ENCODE results near the gene ITGA2B. TPM values are rescaled to one million over a fixed set of nuclear protein-coding genes. Genes with fewer than 3 reads are reported as not detected.

Gene ITGA2B
- total RNA-seq, 1 donor from 2014 or later, result 0.86 TPM

- Mint-ChIP-seq H3K4me3 (ENCODE audit: unreplicated experiment) (no peak overlapping the region), H3K9me3 (ENCODE audit: unreplicated experiment) (no peaks in the 10 kb centered on the region), H3K4me1 (ENCODE audit: unreplicated experiment) (peaks cover 9% of the 10 kb centered on the region), H3K36me3 (ENCODE audit: unreplicated experiment) (no peaks in the 10 kb centered on the region), H3K27me3 (ENCODE audit: unreplicated experiment) (peaks cover 16% of the 10 kb centered on the region), H3K27ac (ENCODE audit: unreplicated experiment) (no peak overlapping the region)
- TF ChIP-seq CTCF (IDR thresholded peaks at IDR 0.05), result no peak
- DNase-seq (ENCODE audit: extremely low spot score, unreplicated experiment), result no peak
Measured at GRCh38 chr17:44381810-44382305, 7.6 kb downstream of the ITGA2B start.

- no peaks in the 10 kb centered on the region for H3K9me3 Mint-ChIP-seq (ENCODE audit: unreplicated experiment)
- no peak overlapping the region for H3K4me3 Mint-ChIP-seq (ENCODE audit: unreplicated experiment)
- H3K36me3 Mint-ChIP-seq (ENCODE audit: unreplicated experiment), result no peaks in the 10 kb centered on the region
- no peak for TF ChIP-seq CTCF (IDR thresholded peaks at IDR 0.05)
- H3K4me1 Mint-ChIP-seq (ENCODE audit: unreplicated experiment), result peaks cover 9% of the 10 kb centered on the region
- no peak overlapping the region for H3K27ac Mint-ChIP-seq (ENCODE audit: unreplicated experiment)
- H3K27me3 Mint-ChIP-seq (ENCODE audit: unreplicated experiment), result peaks cover 16% of the 10 kb centered on the region
- DNase-seq (ENCODE audit: extremely low spot score, unreplicated experiment), result no peak
Measured at GRCh38 chr17:44380767-44381166, 8.7 kb downstream of the ITGA2B start.

- no peak overlapping the region for H3K27ac Mint-ChIP-seq (ENCODE audit: unreplicated experiment)
- no peak for DNase-seq (ENCODE audit: extremely low spot score, unreplicated experiment)
- H3K9me3 Mint-ChIP-seq (ENCODE audit: unreplicated experiment), result no peaks in the 10 kb centered on the region
- H3K4me1 Mint-ChIP-seq (ENCODE audit: unreplicated experiment), result peaks cover 5% of the 10 kb centered on the region
- H3K27me3 Mint-ChIP-seq (ENCODE audit: unreplicated experiment), result peaks cover 16% of the 10 kb centered on the region
- no peak for TF ChIP-seq CTCF (IDR thresholded peaks at IDR 0.05)
- H3K36me3 Mint-ChIP-seq (ENCODE audit: unreplicated experiment), result no peaks in the 10 kb centered on the region
- no peak overlapping the region for H3K4me3 Mint-ChIP-seq (ENCODE audit: unreplicated experiment)
Measured at GRCh38 chr17:44379887-44380286, 9.6 kb downstream of the ITGA2B start.

GRCh38 chr17:44378171-44378705 is 11.2 kb downstream of the ITGA2B start:
- H3K27me3 Mint-ChIP-seq (ENCODE audit: unreplicated experiment), result peaks cover 12% of the 10 kb centered on the region
- H3K27ac Mint-ChIP-seq (ENCODE audit: unreplicated experiment), result no peak overlapping the region
- no peak overlapping the region for H3K4me3 Mint-ChIP-seq (ENCODE audit: unreplicated experiment)

GRCh38 chr17:44376779-44377178 is 12.7 kb downstream of the ITGA2B start:
- Mint-ChIP-seq H3K27me3 (ENCODE audit: unreplicated experiment) (peaks cover 7% of the 10 kb centered on the region), H3K27ac (ENCODE audit: unreplicated experiment) (no peak overlapping the region), H3K36me3 (ENCODE audit: unreplicated experiment) (no peaks in the 10 kb centered on the region), H3K4me1 (ENCODE audit: unreplicated experiment) (no peaks in the 10 kb centered on the region), H3K4me3 (ENCODE audit: unreplicated experiment) (no peak overlapping the region), H3K9me3 (ENCODE audit: unreplicated experiment) (no peaks in the 10 kb centered on the region)
- DNase-seq (ENCODE audit: extremely low spot score, unreplicated experiment), result no peak
- no peak for TF ChIP-seq CTCF (IDR thresholded peaks at IDR 0.05)

More at GRCh38 chr17:44378171-44378705, 11.2 kb downstream of the ITGA2B start:
- no peak for TF ChIP-seq CTCF (IDR thresholded peaks at IDR 0.05)
- no peaks in the 10 kb centered on the region for H3K4me1 Mint-ChIP-seq (ENCODE audit: unreplicated experiment)
- H3K36me3 Mint-ChIP-seq (ENCODE audit: unreplicated experiment), result no peaks in the 10 kb centered on the region
- no peaks in the 10 kb centered on the region for H3K9me3 Mint-ChIP-seq (ENCODE audit: unreplicated experiment)
- DNase-seq (ENCODE audit: extremely low spot score, unreplicated experiment), result peak; percentile 84
